GM21737 (cell line): ENCODE data around the gene SMG9.

ENCODE experiments used
- ATAC-seq: cut with Tn5 transposase; IDR thresholded peaks from one replicate; pipeline ENCODE4 v1.9.1; 2021; ENCODE audit warnings: mild to moderate bottlenecking, moderate library complexity; ENCODE audit not compliant: unreplicated experiment

SMG9 gene

GRCh38 chr19:43759515-43759914, 4.8 kb upstream of the SMG9 start:
- ATAC-seq: no peak

- peak; percentile 22 for ATAC-seq
Measured at GRCh38 chr19:43755256-43755801, 567 bp upstream of the SMG9 start.

GRCh38 chr19:43754253-43754502, 584 bp downstream of the SMG9 start:
- no peak for ATAC-seq

- ATAC-seq: no peak
Measured at GRCh38 chr19:43752287-43752875, 2.4 kb downstream of the SMG9 start.

GRCh38 chr19:43751466-43752220, 3.1 kb downstream of the SMG9 start:
- ATAC-seq: no peak

GRCh38 chr19:43749898-43750297, 4.9 kb downstream of the SMG9 start:
- no peak for ATAC-seq

- ATAC-seq: no peak
Measured at GRCh38 chr19:43749152-43749551, 5.6 kb downstream of the SMG9 start.

- ATAC-seq: no peak
Measured at GRCh38 chr19:43748685-43749084, 6.1 kb downstream of the SMG9 start.

GRCh38 chr19:43748205-43748594, 6.6 kb downstream of the SMG9 start:
- no peak for ATAC-seq

- no peak for ATAC-seq
Measured at GRCh38 chr19:43747557-43748204, 7.1 kb downstream of the SMG9 start.

- ATAC-seq: no peak
Measured at GRCh38 chr19:43743059-43743458, 11.7 kb downstream of the SMG9 start.

GRCh38 chr19:43741075-43741825, 13.5 kb downstream of the SMG9 start:
- no peak for ATAC-seq

GRCh38 chr19:43739439-43740235, 15.1 kb downstream of the SMG9 start:
- no peak for ATAC-seq

- ATAC-seq: no peak
Measured at GRCh38 chr19:43738780-43739211, 16.0 kb downstream of the SMG9 start.

- ATAC-seq: no peak
Measured at GRCh38 chr19:43735957-43736356, 18.8 kb downstream of the SMG9 start.

GRCh38 chr19:43735013-43735412, 19.7 kb downstream of the SMG9 start:
- ATAC-seq: no peak

- no peak for ATAC-seq
Measured at GRCh38 chr19:43731846-43732245, 22.9 kb downstream of the SMG9 start.

GRCh38 chr19:43731346-43731745, 23.4 kb downstream of the SMG9 start:
- no peak for ATAC-seq

GRCh38 chr19:43729919-43730318, 24.8 kb downstream of the SMG9 start:
- no peak for ATAC-seq

- no peak for ATAC-seq
Measured at GRCh38 chr19:43727593-43727853, 27.2 kb downstream of the SMG9 start.
